B cell (primary cell): ENCODE results near the gene POLDIP3. TPM values are rescaled to one million over a fixed set of nuclear protein-coding genes. Genes with fewer than 3 reads are reported as not detected.

Experiments
- ATAC-seq: fragments of 200-7000 bp; cut with Tn5 transposase; one replicate; pipeline ENCODE4 v1.10.0; 2021; ENCODE audit warnings: low read depth, mild to moderate bottlenecking, moderate number of reproducible peaks, moderate library complexity
- CTCF ChIA-PET: fragments of 350-600 bp; sonication (Branson Sonifier 250); formaldehyde crosslinking; loops from one replicate; lab custom pipeline; 2021; ENCODE audit warnings: antibody characterized with exemption, inconsistent platforms; lab: Charles Lee
- POLR2A ChIA-PET: fragments of 350-600 bp; sonication (Branson Sonifier 250); formaldehyde crosslinking; loops from one replicate; lab custom pipeline; 2021; ENCODE audit warnings: antibody characterized with exemption; lab: Charles Lee
- DNase-seq: peaks from one replicate; pipeline ENCODE4 v3.0.0; 2013
- H2AFZ ChIP-seq: 2 replicates; pipeline ENCODE4 v1.6.1; 2012; ENCODE audit warnings: mild to moderate bottlenecking, low read depth, low read length; ENCODE audit not compliant: insufficient read depth, poor library complexity, severe bottlenecking
- H3K27ac ChIP-seq, 2 donors: 1 replicate in 1 of 2; 2 replicates in 1 of 2; pipeline ENCODE4 v1.5.1; 2012 to 2013; ENCODE audit warnings: low read length in 2 of 2, mild to moderate bottlenecking in 2 of 2, moderate library complexity in 1 of 2
- H3K27me3 ChIP-seq, 4 experiments: fragments of 200-600 bp in 1 of 4; sonication (generic) in 1 of 4; replicated peaks in 1 of 4; 1 replicate in 2 of 4; 2 replicates in 2 of 4; pipeline versions ENCODE4 v1.6.1 to v1.7.0; 2013 to 2016; ENCODE audit warnings: low read length in 3 of 4, mild to moderate bottlenecking in 2 of 4, mixed read lengths in 1 of 4, moderate library complexity in 1 of 4; ENCODE audit not compliant: insufficient read depth in 4 of 4, control insufficient read depth in 3 of 4; ENCODE audit errors: control extremely low read depth in 1 of 4
- H3K36me3 ChIP-seq, 2 experiments: replicated peaks in 1 of 2; 1 replicate in 1 of 2; 2 replicates in 1 of 2; pipeline versions ENCODE4 v1.6.1 to v1.7.1; 2013; ENCODE audit warnings: low read length in 1 of 2; ENCODE audit not compliant: insufficient read depth in 2 of 2, control insufficient read depth in 1 of 2; ENCODE audit errors: control extremely low read depth in 1 of 2, extremely low read depth in 1 of 2
- H3K4me1 ChIP-seq, 2 donors: fragments of 200-600 bp in 1 of 2; sonication (generic) in 1 of 2; 1 replicate in 1 of 2; 2 replicates in 1 of 2; pipeline versions ENCODE4 v1.5.1 to v1.6.1; 2013 to 2017; ENCODE audit warnings: low read length in 2 of 2; ENCODE audit not compliant: control insufficient read depth in 2 of 2, insufficient read depth in 2 of 2
- H3K4me2 ChIP-seq: replicated peaks from 2 replicates; pipeline ENCODE3; 2012; ENCODE audit warnings: mild to moderate bottlenecking, low read depth, low read length; ENCODE audit not compliant: poor library complexity, severe bottlenecking
- H3K4me3 ChIP-seq, 5 experiments: fragments of 200-600 bp in 1 of 5; sonication (generic) in 1 of 5; 1 replicate in 3 of 5; 2 replicates in 2 of 5; pipeline versions ENCODE4 v1.5.1 to v1.7.0; 2011 to 2016; ENCODE audit warnings: low read length in 4 of 5, mild to moderate bottlenecking in 4 of 5, low read depth in 2 of 5, control low read depth in 1 of 5, moderate library complexity in 1 of 5; ENCODE audit not compliant: insufficient read depth in 1 of 5; ENCODE audit errors: control extremely low read depth in 1 of 5, extremely low read depth in 1 of 5
- H3K79me2 ChIP-seq: fragments of 200-600 bp; sonication (generic); one replicate; pipeline ENCODE4 v1.6.0; 2016; ENCODE audit warnings: low read length; ENCODE audit not compliant: control insufficient read depth, insufficient read depth
- H3K9ac ChIP-seq: fragments of 200-600 bp; sonication (generic); 2 replicates; pipeline ENCODE4 v1.6.1; 2017; ENCODE audit warnings: mild to moderate bottlenecking, low read length, moderate library complexity
- H3K9me3 ChIP-seq, 3 donors: one replicate each; pipeline versions ENCODE4 v1.6.1 to v1.7.1; 2013; ENCODE audit warnings: low read length in 2 of 3; ENCODE audit not compliant: control insufficient read depth in 2 of 3, insufficient read depth in 1 of 3; ENCODE audit errors: control extremely low read depth in 1 of 3
- H4K20me1 ChIP-seq: 2 replicates; pipeline ENCODE4 v1.6.0; 2012; ENCODE audit warnings: mild to moderate bottlenecking, low read length; ENCODE audit not compliant: insufficient read depth, control insufficient read depth, poor library complexity, severe bottlenecking
- H3K27ac Mint-ChIP-seq: one replicate; pipeline ENCODE4 v1.8.0; 2021; ENCODE audit warnings: mixed read lengths
- H3K27me3 Mint-ChIP-seq: one replicate; pipeline ENCODE4 v1.8.0; 2021; ENCODE audit warnings: mixed read lengths
- H3K4me1 Mint-ChIP-seq: one replicate; pipeline ENCODE4 v1.8.0; 2021; ENCODE audit warnings: mixed read lengths
- H3K4me3 Mint-ChIP-seq: one replicate; pipeline ENCODE4 v1.8.0; 2021; ENCODE audit warnings: mixed read lengths
- H3K9me3 Mint-ChIP-seq: one replicate; pipeline ENCODE4 v1.8.0; 2022; ENCODE audit warnings: mixed read lengths; ENCODE audit not compliant: insufficient read depth
- EZH2 ChIP-seq: IDR thresholded peaks from 2 replicates; pipeline ENCODE4 v1.6.1; 2012; ENCODE audit warnings: borderline replicate concordance, low read depth, mild to moderate bottlenecking, moderate library complexity, low read length; ENCODE audit not compliant: insufficient read depth, poor library complexity, severe bottlenecking
- WGBS: methylation state at CpG from one replicate; pipeline ENCODE4 v1.1.5; 2013; ENCODE audit warnings: missing lambda C conversion rate; ENCODE audit not compliant: insufficient coverage; 5-methylcytosine and 5-hydroxymethylcytosine counted together
- intact Hi-C: fragments of 100-400 bp; cut with micrococcal nuclease; formaldehyde crosslinking; loops from one replicate; pipeline ENCODE4 v1.10.0; 2022
- polyA minus RNA-seq: library from RNA; depleted of rRNA, polyadenylated mRNA; stranded (reverse); fragments of >200 nt; gene quantifications from 2 replicates; pipeline ENCODE4 v1.2.3, GENCODE V29; 2012
- polyA plus RNA-seq: library from polyadenylated mRNA; depleted of rRNA; stranded (reverse); fragments of >200 nt; gene quantifications from 2 replicates; pipeline ENCODE4 v1.2.3, GENCODE V29; 2012
- total RNA-seq, 2 donors: library from RNA; stranded (reverse); fragments of 120-200 nt in 1 of 2; gene quantifications; 1 replicate in 1 of 2; 2 replicates in 1 of 2; pipeline versions ENCODE4 v1.2.3 to v1.2.4, GENCODE V29; 2013 to 2022
- TF ChIP-seq, protein P1 (sequence below): fragments of 200-600 bp; IDR thresholded peaks from one replicate; pipeline ENCODE4 v1.8.0; 2022; ENCODE audit warnings: antibody characterized with exemption, mild to moderate bottlenecking

POLDIP3 gene
- 84.0 and 86.5 TPM in 2 replicates for total RNA-seq
- 40.6 TPM for total RNA-seq (2013)
- 43.8 and 44.9 TPM in 2 replicates for polyA plus RNA-seq
- polyA minus RNA-seq = 39.6 and 55.4 TPM in 2 replicates

DNA sequence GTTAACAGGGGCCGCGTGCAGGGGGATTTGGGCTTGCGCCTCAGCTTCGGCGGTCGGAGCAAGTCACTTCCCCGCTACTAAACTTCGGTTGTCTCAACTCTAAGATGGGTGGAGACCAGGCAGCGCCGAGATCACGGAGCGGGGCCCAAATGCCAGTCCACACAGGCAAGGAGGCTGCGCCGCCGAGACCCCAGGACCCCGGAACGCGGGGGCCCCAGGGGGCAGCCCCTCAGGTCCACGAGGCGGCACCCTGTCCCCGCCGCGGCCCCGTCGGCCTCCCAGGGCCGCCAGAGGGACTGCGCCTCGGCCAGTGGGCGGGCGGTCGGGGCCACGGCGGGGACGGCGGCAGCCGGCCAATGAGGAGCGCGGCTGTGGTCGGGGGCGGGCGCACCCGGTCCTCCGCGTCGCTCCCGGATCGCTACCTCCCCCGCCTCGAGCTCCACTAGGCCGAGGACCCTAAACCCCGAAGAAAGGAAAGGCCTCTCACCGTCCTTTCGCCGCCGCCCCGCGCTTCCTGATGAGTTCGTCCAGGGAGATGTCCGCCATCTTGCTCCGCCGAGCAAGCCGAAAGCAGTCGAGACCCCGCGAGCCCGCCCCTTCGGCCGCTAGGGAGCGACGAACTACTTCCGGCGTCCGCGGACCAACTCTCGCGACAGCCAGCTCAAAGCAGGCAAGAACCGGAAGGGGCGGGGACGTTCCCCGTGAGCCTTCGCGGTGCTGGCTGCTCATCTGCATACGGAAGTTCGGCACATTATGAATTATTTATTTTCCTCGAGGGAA, at the start of gene POLDIP3:
Gene POLDIP3, minus strand, starts transcription at position 572 of the 780 bp plus-strand sequence. Its CDS starts 26 bp downstream, at position 546.
- peak within 1 kb of the TSS; percentile 95 for H3K9ac ChIP-seq
- peak within 1 kb of the TSS; percentile 76 for H3K4me2 ChIP-seq
- peak; percentile 68 for ATAC-seq
- peaks cover 40% of the 10 kb centered on the region for H4K20me1 ChIP-seq
- DNase-seq = peak; percentile 99
- peak within 1 kb of the TSS; percentile 88 for H2AFZ ChIP-seq
- peak within 1 kb of the TSS; percentile 100 for H3K27ac Mint-ChIP-seq
- H3K79me2 ChIP-seq = peaks cover 40% of the 10 kb centered on the region
- H3K9me3 Mint-ChIP-seq = no peaks in the 10 kb centered on the region
- H3K4me1 Mint-ChIP-seq = peaks cover 56% of the 10 kb centered on the region
- peak within 1 kb of the TSS; percentile 59 to 91 (median 74) for H3K4me3 ChIP-seq
- no peaks in the 10 kb centered on the region for H3K27me3 ChIP-seq
- H3K27me3 Mint-ChIP-seq = no peaks in the 10 kb centered on the region
- H3K4me3 Mint-ChIP-seq = peak within 1 kb of the TSS; percentile 94
- WGBS = under 1% methylated on average over 77 of the region's 85 CpGs
- intact Hi-C loops = loop anchor here (1.0 to 2.0 kb wide), 9 partner anchors 32 to 400 kb away; partner anchors contain the start of genes ARFGAP3, CYB5R3, PACSIN2 and RRP7A
- POLR2A ChIA-PET = interaction anchor here (0.5 to 2.9 kb wide), 21 partner anchors 8 to 1592 kb away, joined by 3 to 23 read pairs (median 5); partner anchors contain the start of genes ARFGAP3, CYB5R3, PACSIN2 and SERHL2
- H3K9me3 ChIP-seq = no peaks in the 10 kb centered on the region
- H3K27ac ChIP-seq = peak within 1 kb of the TSS; percentile 98 to 100
- CTCF ChIA-PET = interaction anchor here (0.9 to 1.9 kb wide), 8 partner anchors 9 to 253 kb away, joined by 3 to 8 read pairs (median 6); no protein-coding TSS in a partner anchor
- H3K36me3 ChIP-seq = peaks cover 4 to 37% of the 10 kb centered on the region in 2 experiments
- no peak for TF ChIP-seq EZH2
- TF ChIP-seq, protein P1, sequence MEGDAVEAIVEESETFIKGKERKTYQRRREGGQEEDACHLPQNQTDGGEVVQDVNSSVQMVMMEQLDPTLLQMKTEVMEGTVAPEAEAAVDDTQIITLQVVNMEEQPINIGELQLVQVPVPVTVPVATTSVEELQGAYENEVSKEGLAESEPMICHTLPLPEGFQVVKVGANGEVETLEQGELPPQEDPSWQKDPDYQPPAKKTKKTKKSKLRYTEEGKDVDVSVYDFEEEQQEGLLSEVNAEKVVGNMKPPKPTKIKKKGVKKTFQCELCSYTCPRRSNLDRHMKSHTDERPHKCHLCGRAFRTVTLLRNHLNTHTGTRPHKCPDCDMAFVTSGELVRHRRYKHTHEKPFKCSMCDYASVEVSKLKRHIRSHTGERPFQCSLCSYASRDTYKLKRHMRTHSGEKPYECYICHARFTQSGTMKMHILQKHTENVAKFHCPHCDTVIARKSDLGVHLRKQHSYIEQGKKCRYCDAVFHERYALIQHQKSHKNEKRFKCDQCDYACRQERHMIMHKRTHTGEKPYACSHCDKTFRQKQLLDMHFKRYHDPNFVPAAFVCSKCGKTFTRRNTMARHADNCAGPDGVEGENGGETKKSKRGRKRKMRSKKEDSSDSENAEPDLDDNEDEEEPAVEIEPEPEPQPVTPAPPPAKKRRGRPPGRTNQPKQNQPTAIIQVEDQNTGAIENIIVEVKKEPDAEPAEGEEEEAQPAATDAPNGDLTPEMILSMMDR = no peak
- H3K4me1 ChIP-seq = peaks cover 21 to 46% of the 10 kb centered on the region in 2 donors
